Mesenchymal stem cell (in vitro differentiated cells and primary cell): ENCODE data around the gene ATRNL1.

ENCODE experiments used
- DNase-seq: peaks from one replicate; pipeline ENCODE4 v3.0.0-alpha.2; 2013
- H2AFZ ChIP-seq: one replicate; pipeline ENCODE4 v1.6.1; 2013; ENCODE audit warnings: low read depth, mild to moderate bottlenecking, control low read depth, inconsistent platforms, low read length, moderate library complexity
- H2AK5ac ChIP-seq: 2 replicates; pipeline ENCODE4 v1.6.1; 2013; ENCODE audit warnings: low read length, moderate library complexity, mild to moderate bottlenecking, inconsistent platforms; ENCODE audit not compliant: severe bottlenecking
- H2BK120ac ChIP-seq: one replicate; pipeline ENCODE4 v1.6.1; 2013; ENCODE audit warnings: low read depth, mild to moderate bottlenecking, inconsistent platforms, low read length, moderate library complexity
- H2BK12ac ChIP-seq, 2 experiments: one replicate each; pipeline ENCODE4 v1.6.1; 2013; ENCODE audit warnings: inconsistent platforms in 2 of 2, low read length in 2 of 2, mild to moderate bottlenecking in 2 of 2, moderate library complexity in 2 of 2, control low read depth in 1 of 2
- H2BK15ac ChIP-seq: one replicate; pipeline ENCODE4 v1.6.1; 2013; ENCODE audit warnings: mild to moderate bottlenecking, low read depth, inconsistent platforms; ENCODE audit not compliant: poor library complexity, severe bottlenecking
- H2BK5ac ChIP-seq: 2 replicates; pipeline ENCODE4 v1.6.1; 2013; ENCODE audit warnings: low read depth, mild to moderate bottlenecking, low read length, control low read depth, inconsistent platforms; ENCODE audit not compliant: poor library complexity, severe bottlenecking
- H3K14ac ChIP-seq, 2 experiments: one replicate each; pipeline ENCODE4 v1.6.1; 2013; ENCODE audit warnings: inconsistent platforms in 2 of 2, low read length in 2 of 2, control low read depth in 1 of 2, mild to moderate bottlenecking in 1 of 2, moderate library complexity in 1 of 2
- H3K18ac ChIP-seq, 2 experiments: one replicate each; pipeline ENCODE4 v1.6.1; 2013; ENCODE audit warnings: inconsistent platforms in 2 of 2, low read length in 2 of 2, control low read depth in 1 of 2, low read depth in 1 of 2, mild to moderate bottlenecking in 1 of 2
- H3K23ac ChIP-seq, 2 experiments: one replicate each; pipeline ENCODE4 v1.6.1; 2013; ENCODE audit warnings: inconsistent platforms in 2 of 2, low read length in 2 of 2, mild to moderate bottlenecking in 2 of 2, moderate library complexity in 2 of 2, control low read depth in 1 of 2
- H3K27ac ChIP-seq: 2 replicates; pipeline ENCODE4 v1.5.1; 2013; ENCODE audit warnings: mild to moderate bottlenecking, moderate library complexity, low read length, control low read depth, inconsistent platforms; ENCODE audit not compliant: poor library complexity, severe bottlenecking
- H3K27me3 ChIP-seq, 2 experiments: 2 replicates each; pipeline versions ENCODE4 v1.6.1 to v1.7.0; 2013; ENCODE audit warnings: low read length in 2 of 2, mild to moderate bottlenecking in 2 of 2, moderate library complexity in 2 of 2, control low read depth in 1 of 2, inconsistent platforms in 1 of 2; ENCODE audit not compliant: control insufficient read depth in 1 of 2, insufficient read depth in 1 of 2
- H3K36me3 ChIP-seq, 2 experiments: 2 replicates each; pipeline versions ENCODE4 v1.6.1 to v1.7.0; 2013; ENCODE audit warnings: low read length in 2 of 2, control low read depth in 1 of 2, inconsistent platforms in 1 of 2, low read depth in 1 of 2, mild to moderate bottlenecking in 1 of 2; ENCODE audit not compliant: insufficient read depth in 2 of 2, control insufficient read depth in 1 of 2
- H3K4ac ChIP-seq, 2 experiments: one replicate each; pipeline ENCODE4 v1.6.1; 2013; ENCODE audit warnings: inconsistent platforms in 2 of 2, low read length in 2 of 2, mild to moderate bottlenecking in 2 of 2, moderate library complexity in 2 of 2, control low read depth in 1 of 2, low read depth in 1 of 2
- H3K4me1 ChIP-seq: 2 replicates; pipeline ENCODE4 v1.6.1; 2013; ENCODE audit warnings: low read depth, low read length, control low read depth; ENCODE audit not compliant: control insufficient read depth, insufficient read depth
- H3K4me2 ChIP-seq: 2 replicates; pipeline ENCODE4 v1.6.1; 2013; ENCODE audit warnings: low read length, mild to moderate bottlenecking, inconsistent platforms; ENCODE audit not compliant: poor library complexity, severe bottlenecking
- H3K4me3 ChIP-seq, 2 experiments: 2 replicates each; pipeline versions ENCODE4 v1.5.1 to v1.7.0; 2013; ENCODE audit warnings: low read length in 2 of 2, mild to moderate bottlenecking in 2 of 2, control low read depth in 1 of 2, low read depth in 1 of 2; ENCODE audit not compliant: insufficient read depth in 1 of 2
- H3K79me1 ChIP-seq: replicated peaks from 2 replicates; pipeline ENCODE4 v1.6.1; 2013; ENCODE audit warnings: mild to moderate bottlenecking, control low read depth, low read length, inconsistent platforms; ENCODE audit not compliant: poor library complexity, severe bottlenecking
- H3K9ac ChIP-seq: 2 replicates; pipeline ENCODE4 v1.7.0; 2013; ENCODE audit warnings: mild to moderate bottlenecking, low read length, moderate library complexity
- H3K9me3 ChIP-seq: 2 replicates; pipeline ENCODE4 v1.7.0; 2013; ENCODE audit warnings: mild to moderate bottlenecking, low read length; ENCODE audit not compliant: control insufficient read depth
- H4K8ac ChIP-seq: one replicate; pipeline ENCODE4 v1.6.1; 2013; ENCODE audit warnings: inconsistent platforms, mild to moderate bottlenecking, low read length, moderate library complexity
- H4K91ac ChIP-seq: one replicate; pipeline ENCODE4 v1.6.1; 2013; ENCODE audit warnings: mild to moderate bottlenecking, low read length, inconsistent platforms
- WGBS: methylation state at CpG from one replicate; pipeline ENCODE4 v1.1.7; 2013; ENCODE audit warnings: mixed read lengths; 5-methylcytosine and 5-hydroxymethylcytosine counted together

ATRNL1 gene

DNA sequence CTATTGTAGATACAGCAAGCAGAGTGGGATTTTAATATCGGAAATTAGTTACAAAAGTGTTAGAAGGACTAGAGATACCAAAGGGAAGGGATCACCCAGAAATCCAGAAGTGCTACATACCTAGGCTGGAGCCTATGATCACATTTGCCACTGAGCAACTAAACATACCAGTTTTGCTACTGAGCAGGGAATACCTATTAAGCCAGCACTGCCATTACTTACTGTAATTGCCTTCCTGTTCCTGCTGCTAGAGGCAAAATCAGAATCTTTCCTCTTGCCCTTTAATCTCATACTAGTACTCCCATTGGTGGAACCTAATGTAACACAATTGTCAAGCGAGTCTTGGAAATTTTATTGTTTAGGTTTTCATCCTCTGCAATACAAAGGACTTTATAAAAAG is 121.7 kb downstream of the ATRNL1 start:
- no peak overlapping the region for H3K4ac ChIP-seq
- no peak overlapping the region for H3K23ac ChIP-seq
- H4K8ac ChIP-seq, result no peak overlapping the region
- no peak overlapping the region for H2AFZ ChIP-seq
- H3K4me2 ChIP-seq, result no peak overlapping the region
- H4K91ac ChIP-seq, result no peak overlapping the region
- H3K79me1 ChIP-seq, result peaks cover 2% of the 10 kb centered on the region
- H3K4me3 ChIP-seq, result no peak overlapping the region
- H3K18ac ChIP-seq, result no peak overlapping the region
- 78% methylated on average over 1 of the region's 2 CpGs for WGBS
- no peak overlapping the region for H2BK15ac ChIP-seq
- H3K27me3 ChIP-seq, result no peaks in the 10 kb centered on the region
- no peak overlapping the region for H3K9ac ChIP-seq
- no peak overlapping the region for H2BK12ac ChIP-seq
- no peaks in the 10 kb centered on the region for H3K36me3 ChIP-seq
- peaks cover 1% of the 10 kb centered on the region for H3K4me1 ChIP-seq
- H3K14ac ChIP-seq, result no peak overlapping the region
- no peak overlapping the region for H2AK5ac ChIP-seq
- no peaks in the 10 kb centered on the region for H3K9me3 ChIP-seq
- H3K27ac ChIP-seq, result no peak overlapping the region
- H2BK5ac ChIP-seq, result no peak overlapping the region
- DNase-seq, result no peak
- H2BK120ac ChIP-seq, result no peak overlapping the region

GRCh38 chr10:115219203-115219602 is 126.0 kb downstream of the ATRNL1 start:
- no peak overlapping the region for H4K8ac ChIP-seq
- peaks cover 1% of the 10 kb centered on the region for H3K4me1 ChIP-seq
- no peak overlapping the region for H4K91ac ChIP-seq
- H2AFZ ChIP-seq, result no peak overlapping the region
- H3K36me3 ChIP-seq, result no peaks in the 10 kb centered on the region
- no peak overlapping the region for H3K4me2 ChIP-seq
- H3K18ac ChIP-seq, result no peak overlapping the region
- H3K4me3 ChIP-seq, result no peak overlapping the region
- no peak overlapping the region for H2BK5ac ChIP-seq
- H3K4ac ChIP-seq, result no peak overlapping the region
- H3K27me3 ChIP-seq, result no peaks in the 10 kb centered on the region
- H3K23ac ChIP-seq, result no peak overlapping the region
- no peak overlapping the region for H3K27ac ChIP-seq
- H3K14ac ChIP-seq, result no peak overlapping the region
- no peak overlapping the region for H3K9ac ChIP-seq
- no peaks in the 10 kb centered on the region for H3K79me1 ChIP-seq
- H2AK5ac ChIP-seq, result no peak overlapping the region
- H2BK120ac ChIP-seq, result no peak overlapping the region
- no peak for DNase-seq
- H3K9me3 ChIP-seq, result no peaks in the 10 kb centered on the region
- H2BK12ac ChIP-seq, result no peak overlapping the region
- H2BK15ac ChIP-seq, result no peak overlapping the region
- 83% methylated on average over 3 of the region's 3 CpGs for WGBS

- H3K4me3 ChIP-seq, result no peak overlapping the region
- no peaks in the 10 kb centered on the region for H3K79me1 ChIP-seq
- no peak overlapping the region for H2BK5ac ChIP-seq
- H4K91ac ChIP-seq, result no peak overlapping the region
- H3K18ac ChIP-seq, result no peak overlapping the region
- no peak overlapping the region for H3K14ac ChIP-seq
- H2BK12ac ChIP-seq, result no peak overlapping the region
- H3K4ac ChIP-seq, result no peak overlapping the region
- no peak for DNase-seq
- no peak overlapping the region for H3K4me2 ChIP-seq
- no peak overlapping the region for H4K8ac ChIP-seq
- H3K27ac ChIP-seq, result no peak overlapping the region
- H2AK5ac ChIP-seq, result no peak overlapping the region
- H3K9me3 ChIP-seq, result no peaks in the 10 kb centered on the region
- H3K9ac ChIP-seq, result no peak overlapping the region
- H3K36me3 ChIP-seq, result no peaks in the 10 kb centered on the region
- H2BK120ac ChIP-seq, result no peak overlapping the region
- H2AFZ ChIP-seq, result no peak overlapping the region
- H3K27me3 ChIP-seq, result no peaks in the 10 kb centered on the region
- H2BK15ac ChIP-seq, result no peak overlapping the region
- H3K23ac ChIP-seq, result no peak overlapping the region
- H3K4me1 ChIP-seq, result peaks cover 1% of the 10 kb centered on the region
Measured at GRCh38 chr10:115222039-115222438, 128.9 kb downstream of the ATRNL1 start.

DNA sequence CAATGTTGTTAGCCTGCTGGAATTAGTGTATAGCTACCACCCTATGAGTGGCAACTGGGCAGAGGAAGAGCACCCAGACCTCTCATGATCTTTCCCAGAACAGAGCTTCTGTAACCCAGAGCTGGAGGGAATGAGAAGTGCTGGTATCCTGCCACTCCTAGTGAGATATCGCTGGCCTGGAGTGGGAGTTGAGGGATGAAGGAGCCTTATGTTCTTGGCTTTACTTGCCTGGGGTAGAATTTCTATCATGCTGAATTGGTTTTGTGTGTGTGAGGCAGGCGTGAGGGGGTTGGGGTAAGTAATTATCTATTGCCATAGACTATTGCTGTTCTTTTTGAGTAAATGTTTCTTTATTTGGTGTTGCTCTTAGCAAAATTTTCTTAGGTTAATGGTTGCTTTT is 146.6 kb downstream of the ATRNL1 start:
- Histone ChIP-seq H2BK12ac (no peak overlapping the region), H3K27ac (no peak overlapping the region), H3K9ac (no peak overlapping the region), H3K4ac (no peak overlapping the region), H3K18ac (no peak overlapping the region), H2BK15ac (no peak overlapping the region), H2AFZ (no peak overlapping the region), H3K4me3 (no peak overlapping the region), H3K36me3 (peaks cover 0 to 2% of the 10 kb centered on the region in 2 experiments), H4K8ac (no peak overlapping the region), H2BK120ac (no peak overlapping the region), H3K27me3 (no peaks in the 10 kb centered on the region), H3K23ac (no peak overlapping the region), H3K14ac (no peak overlapping the region), H2AK5ac (no peak overlapping the region), H3K79me1 (peaks cover 6% of the 10 kb centered on the region), H2BK5ac (no peak overlapping the region), H3K4me2 (no peak overlapping the region), H3K9me3 (no peaks in the 10 kb centered on the region), H4K91ac (no peak overlapping the region), H3K4me1 (no peaks in the 10 kb centered on the region)
- 92% methylated on average over 2 of the region's 2 CpGs for WGBS
- DNase-seq, result no peak
